T47D (cell line): ENCODE data around the gene GPR108.
"Not testable (repeated sequence)": the region's sequence is repeated elsewhere in the genome, so short reads cannot be mapped to it uniquely, and the experiment has no call there.

ENCODE experiments used
- DNase-seq, 2 experiments: peaks; one replicate each; pipeline versions ENCODE4 v3.0.0 to v3.0.0-alpha.2; 2011 to 2012; ENCODE audit warnings: low read depth in 1 of 2, low spot score in 1 of 2
- JUND ChIP-seq: IDR thresholded peaks from 2 replicates; pipeline ENCODE4 v1.6.1; 2012; ENCODE audit warnings: low read depth
- in situ Hi-C: cut with HindIII; loops from 2 replicates; pipeline ENCODE4 v1.10.0; 2016; ENCODE audit warnings: low sequenced_read_pairs, low pct_unique_long_range_greater_than_20kb

The GPR108 gene

DNA sequence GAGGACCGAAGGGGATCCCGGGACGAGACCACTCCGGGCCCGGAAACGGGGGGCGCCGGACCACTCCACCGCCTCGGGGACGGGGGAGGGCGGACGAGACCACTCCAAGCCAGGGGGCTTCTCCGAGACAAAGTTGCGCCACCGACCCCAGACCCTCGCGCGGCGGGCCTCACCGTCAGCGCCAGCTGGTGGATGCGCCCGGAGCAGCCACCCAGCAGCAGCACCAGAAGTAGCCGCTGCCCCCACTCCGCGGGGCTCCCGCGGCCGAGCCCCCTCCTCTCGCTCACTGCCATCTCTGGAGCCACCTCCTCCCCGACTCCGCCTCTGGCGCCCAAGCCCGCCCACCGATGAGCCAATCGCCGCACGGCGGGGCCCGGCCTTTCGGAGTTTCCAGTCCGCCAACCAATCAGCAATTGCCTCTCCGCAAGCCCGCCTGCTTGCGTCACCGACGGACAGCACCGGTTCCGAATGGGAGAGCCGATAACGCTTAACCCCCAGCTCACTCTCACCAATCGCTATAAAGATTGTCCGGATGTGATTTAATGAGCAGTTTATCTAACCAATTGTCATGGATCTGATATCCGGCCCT is at the start of gene GPR108:
GPR108 (minus strand) TSS at position 297 of the 589 bp plus-strand sequence; CDS start at position 293, 4 bp downstream.
- DNase-seq: peak; percentile 94 to 100
- in situ Hi-C loops: no loop called here

DNA sequence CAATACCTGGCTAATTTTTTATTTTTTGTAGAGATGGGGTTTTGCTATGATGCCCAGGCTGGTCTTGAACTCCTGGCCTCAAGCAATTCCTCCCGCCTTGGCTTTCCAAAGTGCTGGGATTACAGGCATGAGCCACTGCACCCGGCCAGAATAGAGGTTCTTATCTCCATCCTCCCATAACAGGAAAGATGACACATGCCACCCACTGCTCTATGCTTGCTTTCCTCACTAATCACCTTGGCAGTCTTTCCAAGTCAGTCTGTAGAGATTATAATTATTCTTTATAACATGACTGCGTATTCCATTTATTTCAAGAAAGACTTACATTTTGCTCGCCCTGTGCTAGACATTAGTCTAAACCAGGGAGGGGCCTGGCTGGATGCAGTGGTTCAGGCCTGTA is 41.8 kb upstream of the GPR108 start:
- in situ Hi-C loops: no loop called here
- TF ChIP-seq JUND: no peak
- DNase-seq: no peak

More for the DNA sequence above, at the start of gene GPR108:
- no peak for TF ChIP-seq JUND

DNA sequence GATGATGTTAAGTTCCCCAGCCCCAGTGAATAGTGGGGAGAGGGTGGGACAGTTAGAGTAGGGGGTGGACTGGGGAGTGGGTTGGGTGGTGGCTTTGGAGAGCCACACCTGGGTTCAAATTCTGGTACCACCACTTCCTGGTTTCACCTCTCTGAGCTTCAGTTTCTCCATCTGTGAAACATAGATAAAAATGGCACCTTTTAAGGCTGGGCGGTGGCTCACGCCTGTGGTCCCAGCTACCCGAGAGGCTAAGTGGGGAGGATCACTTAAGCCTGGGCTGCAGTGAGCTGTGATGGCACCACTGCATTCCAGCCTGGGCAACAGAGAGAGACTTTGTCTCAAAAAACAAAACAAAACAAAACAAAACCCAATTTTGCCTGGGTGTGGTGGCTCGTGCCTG is 41.0 kb upstream of the GPR108 start:
- DNase-seq: no peak
- TF ChIP-seq JUND: no peak
- in situ Hi-C loops: no loop called here

DNA sequence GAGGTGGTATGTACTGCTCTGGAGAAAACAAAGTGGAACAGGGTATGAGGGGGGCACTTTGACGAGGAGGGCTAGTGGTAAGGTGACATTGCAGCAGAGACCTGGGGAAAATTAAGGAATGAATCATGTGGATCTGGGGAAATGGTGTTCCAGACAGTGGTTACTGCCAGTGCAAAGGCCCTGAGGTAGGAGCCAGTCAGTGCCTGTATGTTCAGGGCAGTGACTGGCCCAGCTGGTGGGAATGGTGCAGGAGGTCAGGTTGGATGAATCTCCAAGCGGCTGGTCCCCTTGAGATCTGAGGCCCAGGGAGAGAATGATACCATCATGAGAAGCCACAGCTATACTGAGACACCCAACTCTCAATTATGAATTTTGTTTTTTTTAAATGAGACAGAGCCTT is 40.1 kb upstream of the GPR108 start:
- in situ Hi-C loops: no loop called here
- DNase-seq: no peak
- no peak for TF ChIP-seq JUND

DNA sequence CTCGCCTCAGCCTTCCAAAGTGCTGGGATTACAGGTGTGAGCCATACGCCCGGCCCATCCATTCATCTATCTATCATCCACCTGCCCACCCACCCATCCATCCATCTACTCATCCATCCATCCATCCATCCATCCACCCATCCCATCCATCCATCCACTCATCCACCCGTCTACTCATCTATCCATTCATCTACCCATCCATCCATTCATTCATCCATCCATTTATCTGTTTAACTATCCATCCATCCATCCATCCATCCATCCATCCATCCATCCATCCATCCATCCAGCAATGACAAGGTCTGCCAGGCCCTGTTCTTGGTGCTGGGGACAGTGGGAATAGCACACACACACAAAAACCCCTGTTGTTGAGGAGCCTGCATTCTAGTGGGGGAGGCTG is 39.6 kb upstream of the GPR108 start:
- in situ Hi-C loops: no loop called here

DNA sequence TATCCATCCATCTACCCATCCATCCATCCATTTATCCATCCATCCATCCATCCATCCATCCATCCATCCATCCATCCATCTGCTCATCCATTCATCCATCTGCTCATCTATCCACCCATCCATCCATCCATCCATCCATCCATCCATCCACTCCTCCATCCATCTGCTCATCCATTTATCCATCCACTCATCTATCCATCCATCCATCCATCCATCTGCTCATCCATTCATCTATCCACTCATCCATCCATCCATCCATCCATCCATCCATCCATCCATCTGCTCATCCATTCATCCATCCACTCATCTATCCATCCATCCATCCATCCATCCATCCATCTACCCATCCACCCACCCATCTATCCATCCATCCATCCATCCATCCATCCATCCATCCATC is 38.7 kb upstream of the GPR108 start:
- in situ Hi-C loops, DNase-seq: not testable (repeated sequence)

More for the DNA sequence above, 39.6 kb upstream of the GPR108 start:
- no peak for DNase-seq
- no peak for TF ChIP-seq JUND

DNA sequence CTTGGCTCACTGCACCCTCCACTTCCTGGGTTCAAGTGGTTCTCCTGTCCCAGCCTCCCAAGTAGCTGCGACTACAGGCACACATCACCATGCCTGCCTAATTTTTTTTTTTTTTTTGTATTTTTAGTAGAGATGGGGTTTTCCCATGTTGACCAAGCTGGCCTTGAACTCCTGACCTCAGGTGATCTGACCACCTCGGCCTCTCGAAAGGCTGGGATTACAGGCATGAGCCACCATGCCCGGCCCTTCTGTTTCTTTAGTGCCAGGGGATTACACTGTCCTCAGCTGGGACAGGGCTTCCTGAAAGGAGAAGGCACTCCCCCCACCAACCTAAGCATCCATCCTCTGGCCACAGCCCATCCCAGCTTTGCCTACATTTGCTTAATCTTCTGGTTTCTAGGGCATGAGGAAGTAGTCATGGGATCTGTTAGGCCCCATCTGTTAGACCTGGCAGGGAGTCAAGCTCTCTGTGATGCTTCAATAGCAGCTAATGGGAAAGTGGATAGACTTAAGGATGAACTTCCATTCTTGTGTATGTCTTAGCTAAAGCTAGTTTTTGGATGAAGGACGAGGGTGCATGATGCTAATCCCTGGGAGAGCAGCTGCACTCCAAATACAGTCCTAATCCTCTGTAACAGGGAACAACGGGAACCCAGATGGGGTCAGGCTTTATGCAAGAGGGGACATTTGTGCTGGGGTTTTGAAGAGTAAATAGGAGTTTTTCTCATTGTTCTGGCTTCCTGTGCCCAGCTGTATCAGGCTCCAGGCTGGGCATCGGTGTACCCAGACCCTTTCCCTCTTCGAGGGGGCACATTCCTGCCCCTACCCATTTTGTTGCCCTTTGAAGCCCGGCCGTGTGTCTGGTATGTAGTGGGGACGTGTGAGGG is 37.7 kb upstream of the GPR108 start:
- TF ChIP-seq JUND: no peak
- in situ Hi-C loops: no loop called here
- DNase-seq: no peak

DNA sequence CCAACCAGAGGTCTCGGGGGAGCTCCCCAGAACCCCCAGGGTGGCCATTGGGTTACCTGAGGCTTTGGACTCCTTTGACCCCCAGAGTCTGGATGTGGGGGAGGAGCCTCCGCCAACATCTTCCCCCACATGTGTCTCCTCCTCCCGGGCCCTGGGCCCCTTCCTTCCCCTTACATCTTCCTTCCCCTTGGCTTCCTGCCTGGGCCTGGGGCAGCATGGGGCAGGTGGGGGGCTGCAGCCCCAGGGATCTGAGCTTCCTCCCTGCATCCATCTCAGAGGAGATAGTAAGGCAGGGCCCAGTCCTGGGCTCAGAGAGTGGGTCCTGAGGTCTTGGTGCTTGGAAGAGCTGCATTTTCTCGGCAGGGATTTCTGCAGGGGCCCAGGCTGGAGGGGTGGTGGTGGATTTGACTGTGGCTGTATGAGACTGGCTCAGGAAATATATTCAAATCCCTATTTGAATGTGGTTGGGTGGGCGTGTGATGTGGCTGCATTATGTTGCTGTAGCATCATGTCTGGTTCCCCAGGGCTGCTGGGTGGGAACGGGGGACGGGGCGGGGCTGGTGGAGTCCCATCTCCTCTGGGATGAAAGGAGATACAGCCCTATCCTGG is 36.0 kb upstream of the GPR108 start:
- TF ChIP-seq JUND: no peak
- in situ Hi-C loops: no loop called here

DNA sequence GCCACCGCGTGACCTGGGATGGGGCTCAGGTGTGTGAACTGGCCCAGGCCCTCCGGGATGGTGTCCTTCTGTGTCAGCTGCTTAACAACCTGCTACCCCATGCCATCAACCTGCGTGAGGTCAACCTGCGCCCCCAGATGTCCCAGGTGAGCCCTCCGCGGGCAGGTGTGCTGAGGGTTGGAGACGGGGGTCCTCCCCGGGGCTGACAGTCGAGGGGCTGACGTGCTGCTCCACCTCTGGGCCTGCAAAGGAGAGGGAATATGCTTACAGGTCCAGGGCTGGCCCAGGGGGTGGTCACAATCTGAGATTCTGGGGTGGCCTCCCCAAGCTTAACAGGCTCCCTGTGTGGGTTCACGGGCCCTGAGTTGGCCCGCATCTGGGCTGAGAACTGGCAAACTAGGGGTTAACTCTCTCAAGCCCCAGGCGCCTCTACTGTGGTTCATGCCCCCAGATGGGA is 35.5 kb upstream of the GPR108 start:
- in situ Hi-C loops: no loop called here
- no peak for TF ChIP-seq JUND
- no peak for DNase-seq

More for the DNA sequence above, 36.0 kb upstream of the GPR108 start:
- DNase-seq: no peak

DNA sequence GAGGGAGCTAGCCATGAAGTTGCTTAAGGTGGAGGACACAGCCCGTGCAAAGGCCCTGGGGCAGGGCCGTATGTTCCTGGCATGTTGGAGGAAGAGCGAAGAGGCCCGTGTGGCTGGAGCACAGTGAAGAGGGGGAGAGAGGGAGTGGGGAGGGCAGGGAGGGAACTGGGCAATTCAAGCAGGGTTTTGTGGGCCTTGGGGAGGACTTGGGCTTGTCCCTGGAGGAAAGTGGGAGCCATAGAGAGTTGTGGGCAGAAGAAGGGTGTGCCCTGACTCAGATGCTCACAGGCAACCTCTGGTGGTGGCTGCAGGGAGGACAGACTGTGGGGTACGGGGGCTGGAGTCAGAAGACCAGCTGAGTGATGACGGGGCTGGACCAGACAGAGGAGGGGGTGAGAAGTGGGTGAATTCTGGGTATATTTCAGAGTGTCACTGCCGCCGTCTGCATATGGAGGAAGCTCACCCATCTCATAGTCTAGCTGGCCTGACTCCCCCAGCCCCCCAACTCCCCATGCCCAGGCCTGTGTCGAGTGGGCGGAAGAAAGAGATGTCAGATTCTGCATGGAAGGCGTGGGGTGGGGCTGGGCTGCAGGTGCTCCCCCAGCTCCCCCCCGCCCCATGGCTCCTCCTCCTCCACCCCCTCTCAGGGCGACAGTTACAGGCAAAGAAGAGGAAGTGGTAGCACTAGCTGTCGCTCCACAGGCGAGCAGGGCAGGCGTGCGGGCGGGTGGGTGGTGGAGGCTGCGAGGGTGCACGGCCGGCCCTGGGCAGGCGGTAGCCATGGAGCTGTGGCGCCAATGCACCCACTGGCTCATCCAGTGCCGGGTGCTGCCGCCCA is 34.9 kb upstream of the GPR108 start, which contains the start of gene VAV1:
VAV1 (plus strand) TSS at position 681 of the 838 bp plus-strand sequence; CDS start at position 781, 100 bp downstream.
- no peak for DNase-seq
- in situ Hi-C loops: no loop called here
- TF ChIP-seq JUND: no peak

DNA sequence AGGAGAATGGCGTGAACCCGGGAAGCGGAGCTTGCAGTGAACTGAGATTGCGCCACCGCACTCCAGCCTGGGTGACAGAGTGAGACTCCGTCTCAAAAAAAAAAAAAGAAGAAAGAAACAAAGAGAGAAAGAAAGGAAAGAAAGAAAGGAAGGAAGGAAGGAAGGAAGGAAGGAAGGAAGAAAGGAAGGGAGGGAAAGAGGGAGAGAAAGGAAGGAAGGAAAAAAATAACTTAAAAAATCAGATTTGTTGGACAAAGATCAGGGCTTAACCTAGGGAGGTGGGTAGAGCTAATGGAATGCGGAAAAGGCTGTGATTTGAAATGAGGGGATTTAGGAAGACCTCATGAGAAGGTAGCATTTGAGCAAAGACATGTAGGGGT is 34.3 kb upstream of the GPR108 start:
- in situ Hi-C loops, DNase-seq: not testable (repeated sequence)

DNA sequence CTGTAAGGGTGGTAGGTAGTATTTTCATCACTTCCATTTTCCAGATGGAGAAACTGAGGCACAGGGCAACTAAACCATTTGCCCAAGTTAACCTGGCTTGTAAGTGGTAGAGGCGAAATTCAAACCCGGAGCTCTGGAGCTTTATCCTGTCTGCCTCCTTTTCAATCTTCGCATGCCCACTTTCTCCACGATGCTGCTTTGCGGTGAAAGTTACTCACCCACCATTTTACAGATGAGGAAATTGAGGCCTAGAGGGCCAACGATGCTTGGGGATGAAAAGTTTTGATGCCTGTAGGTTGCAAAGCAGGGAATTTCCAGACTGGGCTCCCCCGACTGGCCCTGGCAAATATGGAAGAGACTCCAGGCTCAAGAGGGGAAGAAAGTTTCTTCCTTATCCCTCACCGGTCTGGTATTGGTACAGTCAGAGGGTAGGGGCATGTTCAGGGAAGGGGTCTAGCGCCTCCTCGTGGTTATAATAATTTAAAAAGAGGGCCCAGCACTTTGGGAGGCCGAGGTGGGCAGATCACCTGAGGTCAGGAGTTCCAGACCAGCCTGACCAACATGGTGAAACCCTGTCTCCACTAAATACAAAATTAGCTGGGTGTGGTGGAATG is 31.7 kb upstream of the GPR108 start:
- DNase-seq: no peak
- in situ Hi-C loops: no loop called here
- no peak for TF ChIP-seq JUND
